Measurements from ENCODE around the gene TMIE.

The TMIE gene, protein sequence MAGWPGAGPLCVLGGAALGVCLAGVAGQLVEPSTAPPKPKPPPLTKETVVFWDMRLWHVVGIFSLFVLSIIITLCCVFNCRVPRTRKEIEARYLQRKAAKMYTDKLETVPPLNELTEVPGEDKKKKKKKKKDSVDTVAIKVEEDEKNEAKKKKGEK

GRCh38 chr3:46701181-46701939 is at the start of gene TMIE:
Gene TMIE (plus strand): TSS chr3:46701392. CDS start chr3:46701488, 96 bp downstream.
- no peak within 1 kb of the TSS for H3K4me3 ChIP-seq (ENCODE audit: low read depth, low read length)

GRCh38 chr3:46655271-46655670 is 45.9 kb upstream of the TMIE start:
- no peak for TF ChIP-seq CTCF (IDR thresholded peaks at IDR 0.05; ENCODE audit: borderline replicate concordance, insufficient read depth, low read depth, low read length)
- H3K4me3 ChIP-seq (ENCODE audit: low read depth, low read length), result no peak overlapping the region

More at GRCh38 chr3:46701181-46701939, at the start of gene TMIE:
- no peak for TF ChIP-seq CTCF (IDR thresholded peaks at IDR 0.05; ENCODE audit: borderline replicate concordance, insufficient read depth, low read depth, low read length)

GRCh38 chr3:46656778-46657556 is 44.2 kb upstream of the TMIE start:
- TF ChIP-seq CTCF (IDR thresholded peaks at IDR 0.05; ENCODE audit: borderline replicate concordance, insufficient read depth, low read depth, low read length), result no peak
- H3K4me3 ChIP-seq (ENCODE audit: low read depth, low read length), result no peak overlapping the region

- no peak for TF ChIP-seq CTCF (IDR thresholded peaks at IDR 0.05; ENCODE audit: borderline replicate concordance, insufficient read depth, low read depth, low read length)
Observed at GRCh38 chr3:46659285-46659684, 41.9 kb upstream of the TMIE start.

GRCh38 chr3:46660003-46660402 is 41.2 kb upstream of the TMIE start:
- no peak for TF ChIP-seq CTCF (IDR thresholded peaks at IDR 0.05; ENCODE audit: borderline replicate concordance, insufficient read depth, low read depth, low read length)
- no peak overlapping the region for H3K4me3 ChIP-seq (ENCODE audit: low read depth, low read length)

More at GRCh38 chr3:46659285-46659684, 41.9 kb upstream of the TMIE start:
- H3K4me3 ChIP-seq (ENCODE audit: low read depth, low read length), result no peak overlapping the region

DNA sequence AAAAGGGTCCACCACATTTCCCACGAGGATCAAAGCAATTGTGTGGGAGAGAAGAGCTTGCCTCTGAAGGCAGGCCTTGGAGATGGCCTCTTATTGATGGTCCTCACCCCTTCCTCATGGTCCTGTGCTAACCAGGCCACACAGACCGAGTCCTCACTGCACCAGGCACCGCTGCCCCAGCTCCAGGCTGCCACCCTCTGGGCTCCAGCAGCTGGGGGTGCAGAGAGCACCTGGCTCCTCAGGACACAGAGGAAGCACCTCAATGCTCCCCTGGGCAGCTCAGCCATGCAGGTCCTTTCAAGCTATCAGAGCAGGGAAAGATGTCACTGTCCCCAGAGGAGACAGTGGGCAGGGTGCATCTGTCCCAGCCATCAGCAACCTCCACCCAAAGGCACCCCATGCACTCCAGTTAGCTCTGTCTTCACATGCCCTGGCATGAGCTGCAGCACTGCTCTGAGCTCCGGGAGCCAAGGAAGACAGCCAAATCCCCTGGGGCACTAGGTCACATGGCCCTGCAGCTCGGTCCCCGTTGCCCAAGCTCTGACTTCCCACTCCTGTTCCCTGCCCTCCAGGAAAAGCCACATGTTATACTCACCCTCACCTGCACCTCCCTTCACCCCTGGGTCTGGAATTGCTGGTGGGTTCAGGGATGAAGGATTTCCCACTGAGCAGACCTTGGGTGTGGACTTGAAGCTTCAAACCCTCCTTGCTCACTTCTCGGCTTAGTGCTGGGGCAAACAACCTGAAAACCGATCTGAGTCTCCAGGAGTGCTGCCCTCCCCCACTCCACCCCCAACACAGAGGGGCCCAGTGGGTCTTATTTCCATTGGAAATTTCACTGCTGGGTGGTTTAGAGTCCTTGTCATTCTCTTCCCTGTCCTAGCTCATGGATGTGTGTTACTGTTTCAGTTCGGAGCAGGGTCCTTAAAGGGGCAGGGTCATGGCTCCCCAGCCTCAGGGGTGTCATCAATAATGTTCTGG is 40.4 kb upstream of the TMIE start:
- no peak for TF ChIP-seq CTCF (IDR thresholded peaks at IDR 0.05; ENCODE audit: borderline replicate concordance, insufficient read depth, low read depth, low read length)

More for the DNA sequence above, 40.4 kb upstream of the TMIE start:
- H3K4me3 ChIP-seq (ENCODE audit: low read depth, low read length), result no peak overlapping the region
